HepG2 (cell line): ENCODE measurements around the gene TMEM141. TPM values are rescaled to one million over a fixed set of nuclear protein-coding genes. Genes with fewer than 3 reads are reported as not detected.

Experiments used
- ATF2 ChIP-seq: sonication (generic); formaldehyde crosslinking; IDR thresholded peaks from 2 replicates; pipeline ENCODE4 v1.4.0; 2020; ENCODE audit warnings: missing genetic modification reagents
- CENPT ChIP-seq: sonication (generic); formaldehyde crosslinking; IDR thresholded peaks from 2 replicates; pipeline ENCODE4 v1.8.0; 2022; ENCODE audit warnings: low read depth, mild to moderate bottlenecking, moderate library complexity, missing genetic modification reagents
- CREB3 ChIP-seq: sonication (generic); formaldehyde crosslinking; IDR thresholded peaks from 2 replicates; pipeline ENCODE4 v1.5.0; 2020; ENCODE audit warnings: missing genetic modification reagents
- ETV6 ChIP-seq: sonication (generic); formaldehyde crosslinking; conservative IDR thresholded peaks from 2 replicates; pipeline ENCODE4 v1.4.0; 2020; ENCODE audit warnings: missing genetic modification reagents
- FOXA1 ChIP-seq, 2 experiments: fragments of 450-650 bp in 1 of 2; sonication (generic) in 1 of 2; formaldehyde crosslinking in 1 of 2; IDR thresholded peaks; 2 replicates each; pipeline versions ENCODE4 v1.4.0 to v1.6.1; 2016 to 2020; ENCODE audit warnings: missing genetic modification reagents in 1 of 2
- KAT2B ChIP-seq: fragments of 150-350 bp; IDR thresholded peaks from 2 replicates; pipeline ENCODE4 v1.6.1; 2014; ENCODE audit warnings: low read depth, low read length, borderline replicate concordance
- KLF9 ChIP-seq: IDR thresholded peaks from 2 replicates; pipeline ENCODE4 v1.6.1; 2016; ENCODE audit warnings: low read depth
- NFKB2 ChIP-seq: sonication (generic); formaldehyde crosslinking; IDR thresholded peaks from 2 replicates; pipeline ENCODE4 v1.4.0; 2020; ENCODE audit warnings: missing genetic modification reagents, borderline replicate concordance
- SNAI1 ChIP-seq: sonication (generic); formaldehyde crosslinking; IDR thresholded peaks from 2 replicates; pipeline ENCODE4 v1.5.0; 2020; ENCODE audit warnings: mild to moderate bottlenecking, missing genetic modification reagents, borderline replicate concordance
- SRSF4 ChIP-seq: fragments of 200-400 bp; formaldehyde crosslinking; IDR thresholded peaks from one replicate; pipeline ENCODE4 v1.6.1; 2018; ENCODE audit warnings: mild to moderate bottlenecking, low read depth, low read length, moderate library complexity; ENCODE audit not compliant: poor library complexity, severe bottlenecking
- ZBTB20 ChIP-seq: sonication (generic); formaldehyde crosslinking; IDR thresholded peaks from 2 replicates; pipeline ENCODE4 v1.8.1; 2023; ENCODE audit warnings: missing genetic modification reagents, low read depth, mild to moderate bottlenecking, borderline replicate concordance
- ZNF496 ChIP-seq: sonication (generic); formaldehyde crosslinking; IDR thresholded peaks from 2 replicates; pipeline ENCODE4 v1.8.1; 2023; ENCODE audit warnings: mild to moderate bottlenecking, moderate library complexity, missing genetic modification reagents; ENCODE audit not compliant: insufficient replicate concordance
- ZNF556 ChIP-seq: sonication (generic); formaldehyde crosslinking; IDR thresholded peaks from 2 replicates; pipeline ENCODE4 v1.4.0; 2020; ENCODE audit warnings: mild to moderate bottlenecking, missing genetic modification reagents, borderline replicate concordance
- ZNF564 ChIP-seq: sonication (generic); formaldehyde crosslinking; IDR thresholded peaks from 2 replicates; pipeline ENCODE4 v1.8.1; 2023; ENCODE audit warnings: mild to moderate bottlenecking, missing genetic modification reagents
- ZNF766 ChIP-seq: sonication (generic); formaldehyde crosslinking; IDR thresholded peaks from 2 replicates; pipeline ENCODE4 v1.5.0; 2020; ENCODE audit warnings: missing genetic modification reagents, borderline replicate concordance
- ZSCAN31 ChIP-seq: sonication (generic); formaldehyde crosslinking; IDR thresholded peaks from 2 replicates; pipeline ENCODE4 v1.5.0; 2020; ENCODE audit warnings: low read depth, mild to moderate bottlenecking, missing genetic modification reagents
- polyA plus RNA-seq, 8 experiments: library from polyadenylated mRNA; depleted of rRNA in 3 of 8; stranded (reverse) in 7 of 8; unstranded in 1 of 8; fragments of >200 nt; fragmentation: Illumina TruSeq in 4 of 8; extraction: Trizol in 4 of 8; gene quantifications; 2 replicates each; pipeline versions ENCODE4 v1.2.1 to v1.2.3, GENCODE V29; 2011 to 2016; ENCODE audit warnings: low read depth in 4 of 8, missing spikeins in 1 of 8, mixed read lengths in 1 of 8; ENCODE audit not compliant: insufficient read depth in 1 of 8
- total RNA-seq, 5 experiments: library from RNA; depleted of rRNA; stranded (reverse); fragments of >200 nt; fragmentation: Illumina TruSeq; extraction: Trizol; gene quantifications; 2 replicates each; pipeline ENCODE4 v1.2.3, GENCODE V29; 2016; ENCODE audit warnings: low read depth in 1 of 5
- TF ChIP-seq, protein P1 (sequence below): sonication (generic); formaldehyde crosslinking; IDR thresholded peaks from 2 replicates; pipeline ENCODE4 v1.4.0; 2020; ENCODE audit warnings: mild to moderate bottlenecking, missing genetic modification reagents, borderline replicate concordance
- TF ChIP-seq, protein P2 (sequence below): sonication (generic); formaldehyde crosslinking; conservative IDR thresholded peaks from 2 replicates; pipeline ENCODE4 v1.4.0; 2020; ENCODE audit warnings: missing genetic modification reagents

TMEM141 gene
- total and polyA plus RNA-seq, 2 of the 13 experiments (the other 11 are each of a cell fraction or from before 2014, with no cell fraction given), result 81.0 to 202 TPM

DNA sequence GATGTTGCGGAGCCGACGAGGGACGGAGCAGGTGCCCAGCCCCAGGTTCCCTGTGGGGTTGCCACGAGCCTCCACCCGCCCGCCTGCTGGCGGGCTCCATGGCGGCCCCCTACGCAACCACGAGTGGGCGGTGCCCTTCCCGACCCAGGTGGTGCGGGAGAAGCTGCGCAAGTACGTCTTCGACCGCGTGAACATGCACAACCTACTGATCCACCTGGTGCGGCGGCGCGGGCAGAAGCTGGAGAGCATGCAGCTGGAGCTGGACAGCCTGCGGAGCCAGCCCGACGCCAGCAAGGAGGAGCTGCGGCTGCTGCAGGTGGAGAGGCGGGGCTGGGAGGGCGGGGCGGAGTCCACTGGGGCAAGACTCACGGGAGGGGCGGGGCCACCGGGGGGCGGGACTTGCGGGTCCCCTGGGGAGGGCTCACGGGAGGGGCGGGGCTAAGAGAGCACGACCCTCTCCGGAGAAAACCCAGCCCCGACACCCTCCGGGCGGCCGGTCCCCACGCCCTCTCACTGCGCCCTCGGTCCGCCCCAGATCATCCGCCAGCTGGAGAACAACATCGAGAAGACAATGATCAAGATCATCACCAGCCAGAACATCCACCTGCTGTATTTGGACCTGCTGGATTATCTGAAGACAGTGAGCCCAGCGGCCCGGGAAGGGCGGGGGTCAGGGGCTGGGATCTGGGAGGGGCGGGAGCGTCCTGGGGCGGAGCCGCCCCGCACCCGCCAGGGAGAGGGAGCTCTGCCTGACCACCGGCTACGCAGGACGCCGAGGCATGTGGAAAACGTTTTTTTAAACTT, 8.9 kb downstream of the TMEM141 start (continued):
- no peak for TF ChIP-seq SRSF4
- TF ChIP-seq CENPT (CRISPR knock-in tag), result no peak
- no peak for TF ChIP-seq CREB3 (CRISPR knock-in tag)
- TF ChIP-seq, protein P1, sequence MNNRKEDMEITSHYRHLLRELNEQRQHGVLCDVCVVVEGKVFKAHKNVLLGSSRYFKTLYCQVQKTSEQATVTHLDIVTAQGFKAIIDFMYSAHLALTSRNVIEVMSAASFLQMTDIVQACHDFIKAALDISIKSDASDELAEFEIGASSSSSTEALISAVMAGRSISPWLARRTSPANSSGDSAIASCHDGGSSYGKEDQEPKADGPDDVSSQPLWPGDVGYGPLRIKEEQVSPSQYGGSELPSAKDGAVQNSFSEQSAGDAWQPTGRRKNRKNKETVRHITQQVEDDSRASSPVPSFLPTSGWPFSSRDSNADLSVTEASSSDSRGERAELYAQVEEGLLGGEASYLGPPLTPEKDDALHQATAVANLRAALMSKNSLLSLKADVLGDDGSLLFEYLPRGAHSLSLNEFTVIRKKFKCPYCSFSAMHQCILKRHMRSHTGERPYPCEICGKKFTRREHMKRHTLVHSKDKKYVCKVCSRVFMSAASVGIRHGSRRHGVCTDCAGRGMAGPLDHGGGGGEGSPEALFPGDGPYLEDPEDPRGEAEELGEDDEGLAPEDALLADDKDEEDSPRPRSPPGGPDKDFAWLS (CRISPR knock-in tag), result no peak
- TF ChIP-seq ETV6, result no peak
- no peak for TF ChIP-seq NFKB2 (CRISPR knock-in tag)
- no peak for TF ChIP-seq ZNF766
- no peak for TF ChIP-seq ZBTB20
- TF ChIP-seq FOXA1 (IDR thresholded peaks at IDR 0.05), result no peak
- no peak; the same call in 1 of the 2 replicates for TF ChIP-seq FOXA1 (CRISPR knock-in tag; IDR thresholded peaks at IDR 0.05)
- TF ChIP-seq KAT2B, result no peak
- TF ChIP-seq ZNF564 (CRISPR knock-in tag), result no peak; the same call in 1 of the 2 replicates
- no peak for TF ChIP-seq ZSCAN31 (CRISPR knock-in tag)
- TF ChIP-seq ATF2 (CRISPR knock-in tag), result no peak
- TF ChIP-seq SNAI1 (CRISPR knock-in tag), result no peak
- TF ChIP-seq, protein P2, sequence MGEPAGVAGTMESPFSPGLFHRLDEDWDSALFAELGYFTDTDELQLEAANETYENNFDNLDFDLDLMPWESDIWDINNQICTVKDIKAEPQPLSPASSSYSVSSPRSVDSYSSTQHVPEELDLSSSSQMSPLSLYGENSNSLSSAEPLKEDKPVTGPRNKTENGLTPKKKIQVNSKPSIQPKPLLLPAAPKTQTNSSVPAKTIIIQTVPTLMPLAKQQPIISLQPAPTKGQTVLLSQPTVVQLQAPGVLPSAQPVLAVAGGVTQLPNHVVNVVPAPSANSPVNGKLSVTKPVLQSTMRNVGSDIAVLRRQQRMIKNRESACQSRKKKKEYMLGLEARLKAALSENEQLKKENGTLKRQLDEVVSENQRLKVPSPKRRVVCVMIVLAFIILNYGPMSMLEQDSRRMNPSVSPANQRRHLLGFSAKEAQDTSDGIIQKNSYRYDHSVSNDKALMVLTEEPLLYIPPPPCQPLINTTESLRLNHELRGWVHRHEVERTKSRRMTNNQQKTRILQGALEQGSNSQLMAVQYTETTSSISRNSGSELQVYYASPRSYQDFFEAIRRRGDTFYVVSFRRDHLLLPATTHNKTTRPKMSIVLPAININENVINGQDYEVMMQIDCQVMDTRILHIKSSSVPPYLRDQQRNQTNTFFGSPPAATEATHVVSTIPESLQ (CRISPR knock-in tag), result no peak
- TF ChIP-seq ZNF556 (CRISPR knock-in tag), result no peak
- TF ChIP-seq ZNF496, result no peak
- no peak for TF ChIP-seq KLF9 (CRISPR knock-in tag)
